HG03025 (cell line): ENCODE results near the gene PPIF.

Experiments used
- ATAC-seq: cut with Tn5 transposase; IDR thresholded peaks from one replicate; pipeline ENCODE4 v1.9.1; 2021; ENCODE audit warnings: mild to moderate bottlenecking, moderate library complexity; ENCODE audit not compliant: unreplicated experiment, low FRiP score

Gene PPIF

DNA sequence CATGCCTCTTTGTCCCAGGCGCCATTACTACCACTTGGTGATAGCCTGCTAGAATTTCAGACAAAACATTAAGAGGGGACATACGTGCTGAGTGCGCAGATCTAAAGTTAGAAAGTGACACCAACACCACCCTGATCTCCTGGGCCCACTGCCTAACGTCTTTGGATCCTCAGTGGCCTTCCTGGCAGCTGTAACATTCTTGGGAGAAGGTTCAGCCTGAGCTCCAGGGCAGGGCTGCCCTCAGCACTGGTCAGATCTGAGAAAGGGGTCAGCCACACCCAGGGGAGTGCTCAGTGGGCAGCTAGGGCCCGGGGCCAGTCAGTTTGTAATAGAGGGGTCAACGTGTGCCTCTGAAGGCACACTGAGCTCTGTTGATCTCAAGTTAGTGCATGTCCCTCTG, 49.8 kb downstream of the PPIF start:
- ATAC-seq: no peak

- ATAC-seq: no peak
Observed at GRCh38 chr10:79397575-79398303, 50.5 kb downstream of the PPIF start.

DNA sequence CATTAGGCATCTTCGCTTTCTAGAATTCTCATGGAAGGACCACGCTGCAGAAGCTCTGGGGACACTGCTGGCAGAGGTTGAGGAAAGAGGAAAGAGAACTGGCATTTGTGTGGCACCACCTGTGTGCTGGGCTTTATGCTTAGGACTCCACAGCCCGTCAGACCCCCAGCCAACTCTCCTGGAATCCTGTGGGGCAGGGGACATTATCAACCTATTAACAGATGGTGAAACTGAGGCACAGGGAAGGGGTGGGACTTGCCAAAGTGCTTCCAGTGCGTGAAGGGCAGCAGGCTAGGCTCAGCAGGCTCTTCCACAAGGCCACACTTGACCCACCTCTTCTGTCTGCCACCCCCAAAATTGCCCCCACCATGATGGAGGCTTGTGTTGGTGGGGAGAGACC, 51.4 kb downstream of the PPIF start:
- no peak for ATAC-seq

- ATAC-seq: no peak
Observed at GRCh38 chr10:79399223-79399831, 52.1 kb downstream of the PPIF start.

GRCh38 chr10:79400146-79401004, 53.1 kb downstream of the PPIF start:
- ATAC-seq: no peak

DNA sequence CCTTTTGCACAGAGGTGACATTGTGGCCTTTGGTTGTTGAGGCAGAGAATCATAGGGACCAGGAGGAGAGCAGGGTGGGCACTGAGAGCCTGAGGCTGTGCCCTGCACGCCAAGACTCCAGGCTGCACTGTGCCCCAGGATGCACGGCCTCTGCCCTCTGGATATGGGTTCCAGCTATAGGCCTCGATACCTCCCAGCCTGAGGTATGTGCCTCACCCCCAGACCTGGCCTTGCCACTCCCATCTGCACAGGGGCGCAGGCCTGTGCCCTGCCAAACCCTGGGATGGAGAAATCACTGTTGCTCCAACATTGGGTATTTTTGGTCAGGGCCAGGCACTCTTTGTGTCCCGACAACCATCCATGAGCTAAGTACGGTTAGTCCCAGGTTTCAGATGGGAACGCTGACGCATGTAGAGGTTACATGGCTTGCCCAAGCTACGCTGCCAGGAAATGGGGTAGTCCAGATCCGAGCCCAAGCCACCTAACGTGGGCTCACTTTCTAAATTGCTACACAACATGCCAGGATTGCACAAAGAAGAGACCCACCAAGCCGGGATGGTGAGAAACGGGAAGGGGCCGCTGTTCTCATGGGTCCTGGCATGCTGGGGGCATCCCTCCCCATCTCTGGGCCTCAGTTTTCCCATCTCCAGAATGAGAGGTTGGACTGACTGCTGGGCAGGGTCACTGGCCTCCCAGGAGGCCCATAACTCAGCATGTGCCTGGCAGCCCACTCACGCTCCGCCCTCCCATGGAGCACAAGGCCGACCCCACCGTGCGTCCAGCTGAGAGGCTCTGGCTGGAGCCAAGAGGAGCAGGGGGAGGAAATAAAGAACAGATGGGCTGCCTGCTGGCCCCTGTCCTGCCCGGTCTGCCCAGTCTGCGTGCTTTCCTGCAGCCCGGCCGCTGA, 54.0 kb downstream of the PPIF start:
- ATAC-seq: no peak

GRCh38 chr10:79402625-79402946, 55.3 kb downstream of the PPIF start:
- no peak for ATAC-seq

GRCh38 chr10:79402951-79403350, 55.7 kb downstream of the PPIF start:
- no peak for ATAC-seq

- ATAC-seq: no peak
Observed at GRCh38 chr10:79403441-79404230, 56.4 kb downstream of the PPIF start.

DNA sequence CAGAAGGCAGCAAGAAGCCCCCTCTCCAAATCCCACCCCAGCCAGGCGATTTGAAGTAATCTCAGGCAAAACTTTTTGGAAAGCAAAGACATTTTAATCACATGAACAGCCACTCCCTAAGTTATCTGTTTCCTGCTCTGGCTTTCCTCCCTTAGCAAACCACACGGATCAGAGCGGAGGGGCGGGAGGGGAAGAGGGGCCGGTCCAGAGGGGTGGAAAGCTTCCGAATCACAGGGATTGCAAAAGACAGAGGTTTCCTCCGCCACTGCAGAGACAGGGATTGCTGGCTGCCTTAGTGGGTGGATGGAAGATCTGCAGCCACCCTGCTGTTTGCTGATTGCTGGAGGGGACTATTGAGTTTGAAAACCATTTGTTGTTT, 57.0 kb downstream of the PPIF start:
- no peak for ATAC-seq

DNA sequence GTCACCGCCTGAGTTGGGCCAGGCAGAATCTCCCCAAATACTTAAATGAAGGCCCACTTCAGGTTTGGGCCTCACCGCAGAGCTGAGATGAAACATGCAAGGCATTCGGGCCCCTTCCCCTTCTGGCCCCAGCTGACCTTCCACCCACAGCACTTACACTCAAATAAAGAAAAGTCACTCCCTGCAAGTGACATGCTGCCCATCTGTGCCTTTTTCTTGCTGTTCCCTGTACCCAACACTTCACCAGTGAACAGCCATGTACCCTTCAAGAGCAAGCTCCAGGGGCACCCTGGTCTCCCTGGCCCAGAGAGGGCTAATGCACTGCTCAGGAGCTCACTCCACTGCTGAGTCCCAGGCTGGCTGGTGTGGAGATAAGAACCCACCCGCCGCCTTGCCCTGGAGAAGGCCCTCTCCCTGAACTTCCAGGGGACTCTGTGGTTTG, 57.4 kb downstream of the PPIF start:
- ATAC-seq: no peak
